NCI-H524 (cell line): Measurements from ENCODE around the gene PAWR.
"Not testable (repeated sequence)": the region's sequence is repeated elsewhere in the genome, so short reads cannot be mapped to it uniquely, and the experiment has no call there.

ENCODE experiments used
- DNase-seq, 2 experiments: peaks; one replicate each; lab custom pipeline; 2025; lab: John Stamatoyannopoulos, UW

PAWR gene

DNA sequence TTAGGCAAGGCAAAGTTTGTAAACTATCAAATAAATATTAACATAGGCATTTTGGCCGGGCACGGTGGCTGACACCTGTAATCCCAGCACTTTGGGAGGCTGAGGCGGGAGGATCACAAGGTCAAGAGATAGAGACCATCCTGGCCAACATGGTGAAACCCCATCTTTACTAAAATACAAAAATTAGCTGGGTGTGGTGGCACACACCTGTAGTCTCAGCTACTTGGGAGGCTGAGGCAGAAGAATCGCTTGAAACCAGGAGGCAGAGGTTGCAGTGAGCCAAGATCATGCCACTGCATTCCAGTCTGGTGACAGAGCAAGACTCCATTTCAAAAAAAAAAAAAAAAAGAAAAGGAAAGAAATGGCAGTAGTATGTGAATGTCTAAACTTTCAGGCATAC lies 43.9 kb downstream of the PAWR start:
- DNase-seq: not testable (repeated sequence)

DNA sequence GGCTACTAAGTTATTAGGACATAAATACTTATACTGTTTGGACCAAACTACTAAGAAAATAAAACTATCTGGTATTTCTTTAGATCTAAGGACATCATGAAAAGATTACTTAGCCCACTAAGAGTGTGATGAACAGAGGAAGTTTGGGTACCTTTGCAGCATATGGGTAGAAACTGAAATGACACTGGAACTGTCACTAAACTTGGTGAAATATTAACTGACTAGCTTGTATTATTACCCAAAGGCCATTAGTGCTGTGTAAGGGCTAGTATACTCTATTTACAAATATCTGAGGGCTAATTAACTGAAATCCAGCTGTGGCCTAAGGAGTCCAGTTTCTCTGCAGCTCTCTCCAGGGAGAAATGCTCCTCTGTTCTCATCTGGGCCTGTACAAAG lies 45.5 kb downstream of the PAWR start:
- DNase-seq: no peak

DNA sequence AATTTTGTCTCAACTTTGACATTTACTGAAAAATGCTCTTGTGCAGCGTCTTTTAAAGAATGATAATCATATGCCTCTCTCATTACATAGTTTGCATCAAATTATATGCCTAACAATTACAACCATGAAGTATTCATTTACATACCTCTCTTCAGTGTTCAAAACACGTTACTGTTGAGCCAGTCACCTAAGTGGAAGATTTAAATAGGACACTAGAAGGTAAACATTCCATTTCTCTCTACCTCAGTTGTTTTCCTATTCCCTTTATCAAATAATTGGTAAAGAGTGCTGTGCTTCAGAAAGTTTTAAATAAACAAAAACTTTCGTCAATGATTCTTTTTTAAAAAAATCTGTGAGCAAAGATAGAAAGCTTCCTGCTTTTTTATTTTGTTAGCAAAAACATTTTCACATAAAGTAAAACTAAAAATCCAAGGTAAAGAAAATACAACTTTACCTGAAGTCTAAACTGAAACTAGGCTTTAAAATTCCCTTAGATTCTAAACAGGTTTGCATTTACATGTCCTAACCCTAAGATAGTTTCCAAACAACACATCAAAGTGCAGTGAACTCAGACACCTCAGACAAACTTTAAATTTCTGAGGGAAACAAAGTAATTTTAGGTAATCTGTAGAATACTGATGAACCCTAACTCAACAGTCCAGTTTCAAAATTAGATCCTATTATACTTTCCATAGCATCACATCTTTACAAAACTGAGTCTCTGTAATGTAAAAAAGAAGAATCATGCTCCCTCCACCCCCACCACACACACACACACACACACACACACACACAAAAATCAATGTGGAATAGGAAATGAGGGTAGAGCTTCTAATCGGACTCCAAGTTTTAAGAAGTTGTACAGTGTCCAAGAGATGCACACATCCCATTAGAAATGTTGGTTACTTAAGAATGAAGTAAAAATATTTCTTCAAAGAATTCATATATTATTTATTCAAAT lies 46.2 kb downstream of the PAWR start:
- no peak for DNase-seq

DNA sequence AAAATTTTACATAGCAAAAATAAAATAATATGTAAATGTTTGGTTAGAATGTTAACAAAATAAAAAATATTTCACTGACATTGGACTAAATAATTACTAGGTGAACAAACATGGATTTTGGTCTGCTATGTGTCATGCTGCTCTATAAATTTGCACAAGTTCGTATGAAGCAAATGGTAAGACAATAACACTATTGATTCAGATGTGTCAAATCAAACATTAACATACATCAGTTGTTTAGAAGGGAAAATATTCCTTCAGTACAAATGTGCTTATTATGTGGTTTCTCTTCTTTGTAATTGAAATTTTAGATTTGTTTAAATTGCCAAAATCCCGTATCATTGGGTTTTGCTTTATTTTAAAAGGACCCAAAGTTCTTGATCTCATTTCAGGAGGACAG lies 46.9 kb downstream of the PAWR start:
- DNase-seq: no peak

GRCh38 chr12:79638490-79638889 lies 52.3 kb downstream of the PAWR start:
- DNase-seq: no peak

GRCh38 chr12:79637093-79637492 lies 53.7 kb downstream of the PAWR start:
- peak in 1 of 2 experiments; percentile 14 for DNase-seq

- DNase-seq: no peak
Measured at GRCh38 chr12:79635676-79636075, 55.1 kb downstream of the PAWR start.

DNA sequence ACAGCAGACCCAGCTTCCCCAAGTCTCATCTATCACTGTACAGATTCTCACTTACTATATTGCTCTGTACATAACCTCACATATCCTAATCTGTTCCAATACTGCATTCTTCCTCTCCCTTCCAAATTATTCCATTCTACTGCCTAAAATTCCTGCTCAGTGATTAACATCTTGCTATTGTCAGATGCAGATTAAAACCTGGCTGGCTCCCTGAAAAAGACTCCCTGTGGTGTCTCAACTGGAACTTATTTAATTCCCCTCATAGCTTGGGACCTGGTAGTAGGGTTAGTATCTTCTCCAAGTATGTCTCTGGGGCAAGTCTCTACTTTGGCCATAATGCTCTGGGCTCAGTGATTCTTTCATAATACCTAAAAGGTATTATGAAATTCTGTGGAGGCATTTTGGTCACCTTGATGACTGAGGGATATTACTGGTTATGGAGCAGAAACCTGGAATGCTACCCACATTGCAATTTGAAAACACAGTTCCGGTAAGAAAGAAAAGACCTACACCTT lies 55.8 kb downstream of the PAWR start:
- DNase-seq: no peak

- DNase-seq: no peak
Measured at GRCh38 chr12:79629561-79629960, 61.2 kb downstream of the PAWR start.

DNA sequence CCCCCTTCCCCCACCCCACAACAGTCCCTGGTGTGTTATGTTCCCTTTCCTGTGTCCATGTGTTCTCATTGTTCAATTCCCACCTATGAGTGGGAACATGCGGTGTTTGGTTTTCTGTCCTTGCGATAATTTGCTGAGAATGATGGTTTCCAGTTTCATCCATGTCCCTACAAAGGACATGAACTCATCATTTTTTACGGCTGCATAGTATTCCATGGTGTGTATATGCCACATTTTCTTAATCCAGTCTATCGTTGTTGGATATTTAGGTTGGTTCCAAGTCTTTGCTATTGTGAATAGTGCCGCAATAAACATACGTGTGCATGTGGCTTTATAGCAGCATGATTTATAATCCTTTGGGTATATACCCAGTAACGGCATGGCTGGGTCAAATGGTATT lies 64.0 kb downstream of the PAWR start:
- not testable (repeated sequence) for DNase-seq

DNA sequence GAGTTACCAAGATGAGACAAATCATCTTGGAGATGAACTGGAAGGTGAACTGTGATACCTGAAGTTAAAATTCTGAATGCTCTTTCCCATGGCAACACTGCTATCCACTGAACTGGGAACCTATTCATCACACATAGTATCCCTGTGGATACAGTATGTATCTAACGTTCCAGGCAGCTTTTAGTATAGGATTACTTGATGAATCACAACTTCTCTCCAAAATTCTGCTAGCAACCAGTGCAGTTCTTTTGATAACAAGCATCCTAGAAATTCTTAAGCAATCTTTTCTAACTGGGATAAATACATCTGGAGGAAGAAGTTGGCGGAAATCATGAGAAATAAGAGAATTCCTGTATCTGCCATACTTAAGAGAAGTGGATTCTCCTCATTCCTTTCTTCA lies 66.4 kb downstream of the PAWR start:
- no peak for DNase-seq

DNA sequence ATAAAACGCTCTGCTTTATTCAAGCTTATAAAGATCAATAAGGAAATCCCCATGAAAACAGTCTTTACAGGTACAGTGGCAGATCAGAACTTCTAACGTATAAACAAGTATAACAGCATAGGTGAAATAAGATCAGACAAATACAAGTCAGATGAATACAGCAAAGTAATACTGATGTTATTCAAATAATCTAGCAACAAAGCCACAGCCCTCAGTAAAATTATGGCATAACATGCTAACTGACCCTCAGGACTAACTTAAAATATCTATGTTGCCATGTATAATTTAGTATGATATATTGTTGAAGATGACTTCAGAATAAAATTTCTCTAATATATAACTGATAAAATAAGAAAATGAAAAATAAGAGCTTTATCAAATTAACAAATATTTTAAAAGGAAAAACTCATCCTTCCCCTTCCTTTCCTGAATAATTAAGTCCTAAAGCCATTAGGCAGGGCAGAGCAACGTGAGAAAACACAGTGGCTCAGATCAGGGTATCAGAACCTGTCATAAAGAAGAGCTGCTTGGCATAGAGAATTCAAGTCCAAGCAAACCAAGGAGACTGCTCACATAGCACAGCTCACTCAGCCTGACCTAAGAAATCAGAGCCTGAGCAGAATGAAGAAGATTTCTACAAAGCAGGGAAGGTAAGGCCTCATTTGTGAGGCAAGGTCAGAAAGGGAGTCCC lies 70.7 kb downstream of the PAWR start:
- no peak for DNase-seq

GRCh38 chr12:79618848-79619404 lies 71.8 kb downstream of the PAWR start:
- DNase-seq: no peak

- no peak for DNase-seq
Measured at GRCh38 chr12:79617696-79618095, 73.1 kb downstream of the PAWR start.

DNA sequence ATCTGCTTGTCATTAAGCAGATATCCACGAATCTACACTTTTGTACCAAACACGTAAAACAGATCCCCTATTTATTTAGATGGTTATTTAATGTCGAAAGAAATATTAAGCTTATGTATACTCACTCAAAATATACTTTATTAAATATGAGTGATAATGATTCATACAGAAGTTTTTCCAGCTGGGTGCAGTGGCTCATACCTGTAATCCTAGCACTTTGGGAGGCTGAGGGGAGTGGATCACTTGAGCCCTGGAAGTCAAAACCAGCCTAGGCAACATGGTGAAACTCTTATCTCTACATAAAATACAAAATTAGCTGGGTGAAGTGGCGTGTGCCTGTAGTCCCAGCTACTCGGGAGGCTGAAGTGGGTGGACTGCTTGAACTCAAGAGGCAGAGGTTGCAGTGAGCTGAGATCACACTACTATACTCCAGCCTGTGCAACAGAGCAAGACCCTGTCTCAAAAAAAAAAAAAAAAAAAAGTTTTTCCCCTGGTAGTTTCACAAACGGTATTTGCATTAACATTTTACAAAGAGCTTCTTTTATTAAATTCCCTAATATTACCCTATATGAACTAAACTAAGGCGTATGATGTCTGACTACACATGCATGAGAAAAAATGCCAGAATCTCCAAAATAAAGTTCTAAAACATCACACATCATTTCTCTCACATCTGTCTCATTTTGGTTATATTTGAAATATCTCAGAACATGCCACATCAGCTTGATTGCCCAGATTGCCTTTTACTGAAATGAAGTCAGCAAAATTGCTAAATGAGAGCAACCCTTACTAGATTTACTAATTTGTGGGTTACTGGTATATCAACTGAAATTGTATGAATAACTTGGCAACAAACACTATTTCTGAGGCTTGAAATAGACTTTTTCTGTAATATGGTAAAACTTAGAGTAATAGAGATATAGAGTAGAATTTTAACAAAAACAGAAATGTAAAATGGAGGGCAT lies 74.9 kb downstream of the PAWR start:
- no peak for DNase-seq

GRCh38 chr12:79614730-79615129 lies 76.0 kb downstream of the PAWR start:
- DNase-seq: no peak

DNA sequence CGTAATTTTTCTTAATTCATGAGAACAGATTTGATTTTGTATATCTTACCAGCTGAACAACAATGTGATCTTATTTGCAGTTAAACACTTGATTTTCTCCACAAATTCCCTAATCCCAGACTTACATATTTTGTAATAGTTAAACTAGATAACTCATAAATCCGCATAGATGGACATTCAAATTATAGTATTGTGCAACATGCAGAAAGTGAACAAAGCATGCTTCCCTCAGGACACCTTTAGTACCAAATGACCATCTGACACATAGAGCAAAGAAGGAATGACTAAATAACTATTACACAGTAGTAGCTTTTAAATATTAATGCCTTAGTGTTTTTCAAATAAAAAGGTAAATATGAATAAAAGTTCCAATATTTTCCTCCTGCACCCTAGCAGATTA lies 88.9 kb downstream of the PAWR start:
- DNase-seq: no peak

DNA sequence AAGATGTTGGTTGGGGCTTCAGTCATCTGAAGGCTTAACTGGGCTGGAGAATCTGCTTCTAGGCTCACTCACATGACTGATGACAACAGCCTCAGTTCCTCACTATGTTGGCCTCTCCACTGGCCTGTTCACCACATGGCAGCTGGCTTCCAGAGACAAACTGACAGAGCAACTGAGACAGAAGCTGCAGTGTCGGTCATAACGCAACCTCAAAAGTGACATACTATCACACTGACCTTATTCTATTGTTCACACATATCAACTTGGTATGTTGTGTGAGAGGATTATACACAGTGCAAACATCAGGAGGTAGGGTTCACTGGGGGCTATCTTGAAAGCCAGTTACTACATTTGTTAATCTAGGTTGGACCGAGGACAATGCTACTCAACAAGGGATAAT lies 92.9 kb downstream of the PAWR start:
- DNase-seq: no peak

- DNase-seq: no peak
Measured at GRCh38 chr12:79596719-79597350, 93.9 kb downstream of the PAWR start.

DNA sequence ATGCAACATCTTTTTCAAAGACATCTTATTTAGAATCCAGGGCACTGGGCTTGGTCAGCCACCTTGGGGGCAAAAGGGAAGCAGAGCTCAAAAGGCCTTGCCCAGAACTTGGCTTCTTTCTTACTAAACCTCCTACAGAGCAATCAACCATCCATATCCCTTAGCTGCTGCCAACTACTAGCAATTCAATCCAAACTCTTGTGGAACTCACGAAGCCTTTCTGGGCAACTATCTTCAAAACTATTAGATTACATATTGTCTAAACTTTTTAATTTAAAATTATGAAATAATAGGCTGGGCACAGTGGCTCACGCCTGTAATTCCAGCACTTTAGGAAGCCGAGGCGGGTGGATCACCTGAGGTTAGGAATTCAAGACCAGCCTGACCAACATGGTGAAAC lies 95.5 kb downstream of the PAWR start:
- DNase-seq: no peak

DNA sequence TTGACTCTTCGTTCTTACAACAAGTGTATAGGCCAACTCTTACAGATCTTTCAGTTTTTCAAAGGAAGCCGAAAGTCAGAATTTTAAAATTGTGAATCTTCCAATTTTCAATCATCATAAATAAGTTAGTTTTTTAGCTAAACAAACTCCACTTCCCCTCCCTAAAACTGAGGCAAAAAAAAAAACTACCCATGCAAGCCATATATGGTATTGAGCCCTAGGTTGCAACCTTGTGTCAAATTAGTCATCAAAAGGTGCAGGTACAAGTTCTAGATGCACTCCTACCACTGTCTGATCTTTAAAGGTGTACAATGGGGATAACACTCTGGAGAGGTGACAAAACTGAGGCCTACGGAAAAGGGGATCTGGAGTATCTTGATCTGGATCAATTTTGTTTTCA lies 97.9 kb downstream of the PAWR start:
- no peak for DNase-seq
